Activated naive CD8-positive, alpha-beta T cell treated with anti-CD3 and anti-CD28 coated beads, Interleukin-2, amount 10 ng/mL, durations not matched to agents 7 days and 5 days (primary cell): ENCODE results near the gene DGCR2. TPM values are rescaled to one million over a fixed set of nuclear protein-coding genes. Genes with fewer than 3 reads are reported as not detected.
A peak's percentile ranks its signal among the peaks of the same experiment; 100 is the strongest.
"Not testable (repeated sequence)": the region's sequence is repeated elsewhere in the genome, so short reads cannot be mapped to it uniquely, and the experiment has no call there.

ENCODE experiments used
- ATAC-seq: fragments of 150-1000 bp; cut with Tn5 transposase; one replicate; pipeline ENCODE4 v1.10.0; 2021; ENCODE audit warnings: low read depth, moderate library complexity
- POLR2A ChIA-PET: fragments of 350-600 bp; sonication (Branson Sonifier 250); formaldehyde crosslinking; loops from one replicate; lab custom pipeline; 2021; ENCODE audit warnings: antibody characterized with exemption; lab: Charles Lee
- DNase-seq: peaks from one replicate; pipeline ENCODE4 v3.0.0; 2021
- H3K27ac Mint-ChIP-seq: one replicate; pipeline ENCODE4 v1.8.0; 2022; ENCODE audit warnings: mild to moderate bottlenecking, mixed read lengths
- H3K27me3 Mint-ChIP-seq: one replicate; pipeline ENCODE4 v1.8.0; 2022; ENCODE audit warnings: mild to moderate bottlenecking, moderate library complexity, mixed read lengths
- H3K36me3 Mint-ChIP-seq: one replicate; pipeline ENCODE4 v1.8.0; 2021; ENCODE audit warnings: mild to moderate bottlenecking, mixed read lengths
- H3K4me1 Mint-ChIP-seq: one replicate; pipeline ENCODE4 v1.8.0; 2021; ENCODE audit warnings: mixed read lengths
- H3K4me3 Mint-ChIP-seq: one replicate; pipeline ENCODE4 v1.8.0; 2022; ENCODE audit warnings: mild to moderate bottlenecking, moderate library complexity, mixed read lengths
- H3K9me3 Mint-ChIP-seq: one replicate; pipeline ENCODE4 v1.8.0; 2021; ENCODE audit warnings: mixed read lengths
- total RNA-seq, 2 experiments: library from RNA; stranded (reverse); gene quantifications; one replicate each; pipeline ENCODE4 v1.2.3, GENCODE V29; 2021

DGCR2 gene
- total RNA-seq, 2 experiments from 2014 or later: 38.0 to 38.3 TPM

DNA sequence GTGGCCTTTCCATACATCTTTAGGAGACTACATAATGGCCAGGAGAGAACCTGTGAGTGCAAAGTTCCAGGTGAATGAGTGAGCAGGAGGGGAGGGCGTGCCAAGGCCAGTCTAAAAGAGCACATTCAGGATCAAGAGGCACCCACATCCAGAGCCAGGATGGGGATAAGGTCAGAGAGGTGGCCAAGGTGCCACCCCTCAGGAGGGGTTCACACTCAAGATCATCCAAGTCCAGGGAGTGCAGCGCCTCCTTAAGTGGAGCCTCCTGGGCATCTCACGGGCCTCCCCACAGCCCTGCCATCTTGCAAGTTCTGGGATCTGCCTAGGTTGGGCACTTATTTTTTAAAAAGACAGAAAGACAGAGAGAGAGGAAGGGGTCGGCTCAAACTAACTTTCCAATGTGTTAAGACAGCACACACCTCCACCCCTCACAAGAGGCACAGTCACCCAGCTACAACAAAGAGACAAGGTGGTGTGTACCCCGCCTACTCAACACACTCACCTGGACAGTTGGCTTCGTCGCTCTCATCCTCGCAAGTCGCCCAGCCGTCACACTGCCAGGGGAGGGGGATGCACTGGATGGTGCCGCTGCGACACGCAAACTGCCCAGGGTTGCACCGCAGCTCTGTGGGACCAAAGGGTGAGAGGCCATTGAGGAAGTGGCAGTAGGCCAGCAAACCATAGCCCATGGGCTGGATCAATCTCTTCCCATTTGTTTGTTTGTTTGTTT, 33.2 kb downstream of the DGCR2 start:
- ATAC-seq (no peak), DNase-seq (no peak)
- Mint-ChIP-seq H3K4me3 (no peak overlapping the region), H3K4me1 (peaks cover 13% of the 10 kb centered on the region), H3K36me3 (peaks cover 17% of the 10 kb centered on the region), H3K9me3 (no peaks in the 10 kb centered on the region), H3K27ac (no peak overlapping the region), H3K27me3 (no peaks in the 10 kb centered on the region)
- POLR2A ChIA-PET: no interaction called here

DNA sequence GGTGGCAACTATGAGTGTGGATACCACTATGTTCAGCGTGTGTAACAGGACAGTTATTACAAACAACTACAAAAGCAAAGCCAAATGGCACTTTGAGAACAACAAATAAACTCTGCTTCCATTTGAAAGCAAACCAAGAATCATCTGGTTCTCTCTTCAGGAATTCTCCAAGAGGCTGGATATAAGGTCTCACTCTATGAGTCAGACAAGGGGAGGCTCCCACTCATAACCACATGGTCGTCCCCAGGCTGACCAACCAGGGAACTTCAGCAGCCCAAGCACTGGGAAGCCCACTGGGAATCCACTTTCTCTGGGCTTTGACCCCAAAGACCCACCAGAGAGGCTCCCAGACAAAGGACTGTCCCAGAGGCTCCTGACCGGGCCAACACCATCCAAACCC, 35.3 kb downstream of the DGCR2 start:
- no peaks in the 10 kb centered on the region for H3K9me3 Mint-ChIP-seq
- peaks cover 15% of the 10 kb centered on the region for H3K36me3 Mint-ChIP-seq
- no peak for DNase-seq
- POLR2A ChIA-PET: interaction anchor here (0.6 kb wide), 1 partner anchor 15 kb away, joined by 4 read pairs; no protein-coding TSS in a partner anchor
- no peaks in the 10 kb centered on the region for H3K27me3 Mint-ChIP-seq
- H3K27ac Mint-ChIP-seq: no peak overlapping the region
- no peak for ATAC-seq
- H3K4me3 Mint-ChIP-seq: no peak overlapping the region
- H3K4me1 Mint-ChIP-seq: peaks cover 13% of the 10 kb centered on the region

DNA sequence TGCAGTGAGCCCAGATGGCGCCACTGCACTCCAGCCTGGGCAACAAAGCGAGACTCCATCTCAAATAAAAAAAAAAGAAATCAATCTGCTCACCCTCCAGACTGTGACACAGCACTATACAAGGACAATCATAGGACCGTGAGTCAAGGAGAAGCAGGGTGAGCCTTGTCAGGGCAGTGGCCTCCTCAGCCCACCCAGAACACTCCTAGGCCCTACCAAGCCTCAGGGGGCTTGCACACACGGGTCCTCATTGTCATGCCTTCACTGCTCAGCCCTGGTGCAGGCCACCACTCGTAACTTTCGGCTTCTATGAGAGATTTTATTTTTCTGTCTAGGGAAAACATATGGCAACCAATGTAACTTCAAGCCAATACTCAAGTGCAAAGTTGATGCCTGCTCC, 35.8 kb downstream of the DGCR2 start:
- Mint-ChIP-seq H3K9me3 (no peaks in the 10 kb centered on the region), H3K27ac (no peak overlapping the region), H3K27me3 (no peaks in the 10 kb centered on the region), H3K4me3 (no peak overlapping the region), H3K4me1 (peaks cover 13% of the 10 kb centered on the region), H3K36me3 (peaks cover 14% of the 10 kb centered on the region)
- POLR2A ChIA-PET: no interaction called here
- ATAC-seq: no peak
- DNase-seq: no peak

GRCh38 chr22:19085233-19085718, 36.9 kb downstream of the DGCR2 start:
- H3K27ac Mint-ChIP-seq: peak overlapping the region; percentile 76
- POLR2A ChIA-PET: no interaction called here
- no peaks in the 10 kb centered on the region for H3K9me3 Mint-ChIP-seq
- ATAC-seq (no peak), DNase-seq (no peak)
- H3K36me3 Mint-ChIP-seq: peaks cover 14% of the 10 kb centered on the region
- H3K4me3 Mint-ChIP-seq: peak overlapping the region; percentile 31
- H3K27me3 Mint-ChIP-seq: no peaks in the 10 kb centered on the region
- H3K4me1 Mint-ChIP-seq: peaks cover 13% of the 10 kb centered on the region

GRCh38 chr22:19084586-19084985, 37.6 kb downstream of the DGCR2 start:
- Mint-ChIP-seq H3K4me1 (peaks cover 13% of the 10 kb centered on the region), H3K36me3 (peaks cover 14% of the 10 kb centered on the region)
- H3K9me3 Mint-ChIP-seq, ATAC-seq, POLR2A ChIA-PET, H3K27ac Mint-ChIP-seq, H3K27me3 Mint-ChIP-seq, H3K4me3 Mint-ChIP-seq, DNase-seq: not testable (repeated sequence)

DNA sequence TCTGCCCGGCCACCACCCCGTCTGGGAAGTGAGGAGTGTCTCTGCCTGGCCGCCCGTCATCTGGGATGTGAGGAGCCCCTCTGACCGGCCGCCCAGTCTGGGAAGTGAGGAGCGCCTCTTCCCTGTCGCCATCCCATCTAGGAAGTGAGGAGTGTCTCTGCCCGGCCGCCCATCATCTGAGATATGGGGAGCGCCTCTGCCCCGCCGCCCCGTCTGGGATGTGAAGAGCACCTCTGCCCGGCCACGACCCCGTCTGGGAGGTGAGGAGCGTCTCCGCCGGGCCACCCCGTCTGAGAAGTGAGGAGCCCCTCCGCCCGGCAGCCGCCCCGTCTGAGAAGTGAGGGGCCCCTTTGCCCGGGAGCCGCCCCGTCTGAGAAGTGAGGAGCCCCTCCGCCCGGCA, 38.1 kb downstream of the DGCR2 start:
- DNase-seq, H3K27ac Mint-ChIP-seq, H3K9me3 Mint-ChIP-seq, POLR2A ChIA-PET, H3K27me3 Mint-ChIP-seq, H3K4me3 Mint-ChIP-seq, ATAC-seq: not testable (repeated sequence)
- Mint-ChIP-seq H3K4me1 (peaks cover 13% of the 10 kb centered on the region), H3K36me3 (peaks cover 14% of the 10 kb centered on the region)

GRCh38 chr22:19082793-19083192, 39.4 kb downstream of the DGCR2 start:
- H3K4me1 Mint-ChIP-seq: peaks cover 15% of the 10 kb centered on the region
- H3K9me3 Mint-ChIP-seq: no peaks in the 10 kb centered on the region
- no peaks in the 10 kb centered on the region for H3K27me3 Mint-ChIP-seq
- no peak overlapping the region for H3K27ac Mint-ChIP-seq
- H3K4me3 Mint-ChIP-seq: no peak overlapping the region
- DNase-seq (no peak), ATAC-seq (no peak)
- POLR2A ChIA-PET: no interaction called here
- H3K36me3 Mint-ChIP-seq: peaks cover 10% of the 10 kb centered on the region

- Mint-ChIP-seq H3K36me3 (peaks cover 10% of the 10 kb centered on the region), H3K4me1 (peaks cover 15% of the 10 kb centered on the region), H3K27me3 (no peaks in the 10 kb centered on the region), H3K9me3 (no peaks in the 10 kb centered on the region), H3K27ac (no peak overlapping the region), H3K4me3 (no peak overlapping the region)
- ATAC-seq (no peak), DNase-seq (no peak)
- POLR2A ChIA-PET: interaction anchor here (0.7 kb wide), 1 partner anchor 51 kb away, joined by 3 read pairs; no protein-coding TSS in a partner anchor
These were observed 40.1 kb downstream of the DGCR2 start for GRCh38 chr22:19082101-19082500.

- H3K36me3 Mint-ChIP-seq: peaks cover 10% of the 10 kb centered on the region
- no peak overlapping the region for H3K4me3 Mint-ChIP-seq
- H3K27ac Mint-ChIP-seq: no peak overlapping the region
- H3K9me3 Mint-ChIP-seq: no peaks in the 10 kb centered on the region
- POLR2A ChIA-PET: interaction anchor here (0.7 kb wide), 1 partner anchor 52 kb away, joined by 3 read pairs; no protein-coding TSS in a partner anchor
- DNase-seq (no peak), ATAC-seq (no peak)
- H3K4me1 Mint-ChIP-seq: peaks cover 12% of the 10 kb centered on the region
- no peaks in the 10 kb centered on the region for H3K27me3 Mint-ChIP-seq
These were observed 40.9 kb downstream of the DGCR2 start for GRCh38 chr22:19081351-19081750.

DNA sequence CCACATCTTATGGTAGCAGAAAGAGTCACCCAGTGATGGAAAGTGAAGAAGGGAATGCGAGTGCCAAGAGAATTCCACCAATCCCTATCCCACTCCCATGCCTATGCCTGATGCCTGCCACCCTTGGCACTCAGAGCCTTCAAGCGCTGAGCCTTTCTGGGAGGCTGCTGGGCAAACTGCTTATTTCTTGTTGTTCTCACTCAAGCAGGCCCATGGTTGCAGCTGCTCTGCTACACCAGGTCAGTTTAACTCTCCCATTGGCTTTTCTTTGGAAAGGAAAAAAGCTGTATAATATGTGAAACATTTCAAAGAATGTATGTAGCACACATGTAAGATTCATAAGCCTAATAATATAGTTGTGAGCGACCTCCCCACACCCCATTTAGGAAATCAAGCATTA, 41.4 kb downstream of the DGCR2 start:
- peaks cover 8% of the 10 kb centered on the region for H3K36me3 Mint-ChIP-seq
- H3K27ac Mint-ChIP-seq: no peak overlapping the region

GRCh38 chr22:19079691-19080090, 42.5 kb downstream of the DGCR2 start:
- Mint-ChIP-seq H3K36me3 (peaks cover 5% of the 10 kb centered on the region), H3K4me1 (peaks cover 2% of the 10 kb centered on the region), H3K27me3 (no peaks in the 10 kb centered on the region), H3K4me3 (no peak overlapping the region), H3K9me3 (no peaks in the 10 kb centered on the region), H3K27ac (no peak overlapping the region)
- POLR2A ChIA-PET: no interaction called here
- ATAC-seq: no peak
- DNase-seq: no peak

More for the DNA sequence above, 41.4 kb downstream of the DGCR2 start:
- peaks cover 11% of the 10 kb centered on the region for H3K4me1 Mint-ChIP-seq
- H3K9me3 Mint-ChIP-seq: no peaks in the 10 kb centered on the region
- ATAC-seq (no peak), DNase-seq (no peak)
- H3K4me3 Mint-ChIP-seq: no peak overlapping the region
- no peaks in the 10 kb centered on the region for H3K27me3 Mint-ChIP-seq
- POLR2A ChIA-PET: no interaction called here

DNA sequence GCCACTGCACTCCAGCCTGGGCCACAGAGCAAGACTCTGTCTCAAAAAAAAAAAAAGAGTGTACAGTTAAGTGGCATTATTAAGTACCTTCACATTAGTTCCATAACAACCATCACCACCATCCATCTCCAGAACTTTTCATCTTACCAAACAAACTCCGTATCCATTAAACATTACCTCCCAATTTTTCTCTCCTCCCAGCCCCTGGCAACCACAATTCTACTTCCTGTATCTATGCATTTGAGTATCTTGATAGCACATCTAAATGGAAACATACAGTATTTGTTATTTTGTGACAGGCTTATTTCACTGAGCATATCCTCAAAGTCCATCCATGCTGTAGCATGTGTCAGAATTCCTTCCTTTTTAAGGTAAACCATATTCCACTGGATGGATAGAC, 46.8 kb downstream of the DGCR2 start:
- no peak overlapping the region for H3K27ac Mint-ChIP-seq

DNA sequence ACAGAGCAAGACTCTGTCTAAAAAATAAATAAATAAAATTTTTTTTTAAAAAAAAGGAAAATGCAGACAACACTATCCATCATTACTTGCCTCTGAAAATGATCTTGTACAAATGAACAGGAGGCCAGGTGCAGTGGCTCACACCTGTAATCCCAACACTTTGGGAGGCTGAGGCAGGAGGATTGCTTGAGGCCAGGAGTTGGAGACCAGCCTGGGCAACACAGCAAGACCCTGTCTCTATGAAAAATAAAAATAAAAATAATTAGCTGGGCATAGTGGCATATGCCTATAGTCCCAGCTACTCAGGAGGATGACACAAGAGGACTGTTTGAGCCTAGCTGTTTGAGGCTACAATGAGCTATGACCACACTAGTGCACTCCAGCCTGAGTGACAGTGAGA, 49.4 kb downstream of the DGCR2 start:
- ATAC-seq, H3K9me3 Mint-ChIP-seq, H3K4me3 Mint-ChIP-seq, H3K4me1 Mint-ChIP-seq, H3K27ac Mint-ChIP-seq, H3K27me3 Mint-ChIP-seq, POLR2A ChIA-PET, DNase-seq: not testable (repeated sequence)
- peaks cover 20% of the 10 kb centered on the region for H3K36me3 Mint-ChIP-seq

More for the DNA sequence above, 46.8 kb downstream of the DGCR2 start:
- ATAC-seq: no peak
- Mint-ChIP-seq H3K36me3 (peaks cover 16% of the 10 kb centered on the region), H3K27me3 (no peaks in the 10 kb centered on the region), H3K4me3 (no peak overlapping the region), H3K9me3 (no peaks in the 10 kb centered on the region), H3K4me1 (peaks cover 8% of the 10 kb centered on the region)
- no peak for DNase-seq
- POLR2A ChIA-PET: no interaction called here
